A172 (cell line): Measurements from ENCODE around the gene MRPL17. TPM values are rescaled to one million over a fixed set of nuclear protein-coding genes. Genes with fewer than 3 reads are reported as not detected.
A peak's percentile ranks its signal among the peaks of the same experiment; 100 is the strongest.
"Not testable (repeated sequence)": the region's sequence is repeated elsewhere in the genome, so short reads cannot be mapped to it uniquely, and the experiment has no call there.

ENCODE experiments used
- DNase-seq: peaks from one replicate; pipeline ENCODE4 v3.0.0-alpha.2; 2015; ENCODE audit warnings: low spot score
- total RNA-seq: library from RNA; depleted of rRNA; stranded (reverse); fragments of >200 nt; shearing (Covaris generic); gene quantifications from 2 replicates; pipeline ENCODE4 v1.2.3, GENCODE V29; 2014; rRNA removed

Gene MRPL17
- 121 and 417 TPM in 2 replicates for total RNA-seq

DNA sequence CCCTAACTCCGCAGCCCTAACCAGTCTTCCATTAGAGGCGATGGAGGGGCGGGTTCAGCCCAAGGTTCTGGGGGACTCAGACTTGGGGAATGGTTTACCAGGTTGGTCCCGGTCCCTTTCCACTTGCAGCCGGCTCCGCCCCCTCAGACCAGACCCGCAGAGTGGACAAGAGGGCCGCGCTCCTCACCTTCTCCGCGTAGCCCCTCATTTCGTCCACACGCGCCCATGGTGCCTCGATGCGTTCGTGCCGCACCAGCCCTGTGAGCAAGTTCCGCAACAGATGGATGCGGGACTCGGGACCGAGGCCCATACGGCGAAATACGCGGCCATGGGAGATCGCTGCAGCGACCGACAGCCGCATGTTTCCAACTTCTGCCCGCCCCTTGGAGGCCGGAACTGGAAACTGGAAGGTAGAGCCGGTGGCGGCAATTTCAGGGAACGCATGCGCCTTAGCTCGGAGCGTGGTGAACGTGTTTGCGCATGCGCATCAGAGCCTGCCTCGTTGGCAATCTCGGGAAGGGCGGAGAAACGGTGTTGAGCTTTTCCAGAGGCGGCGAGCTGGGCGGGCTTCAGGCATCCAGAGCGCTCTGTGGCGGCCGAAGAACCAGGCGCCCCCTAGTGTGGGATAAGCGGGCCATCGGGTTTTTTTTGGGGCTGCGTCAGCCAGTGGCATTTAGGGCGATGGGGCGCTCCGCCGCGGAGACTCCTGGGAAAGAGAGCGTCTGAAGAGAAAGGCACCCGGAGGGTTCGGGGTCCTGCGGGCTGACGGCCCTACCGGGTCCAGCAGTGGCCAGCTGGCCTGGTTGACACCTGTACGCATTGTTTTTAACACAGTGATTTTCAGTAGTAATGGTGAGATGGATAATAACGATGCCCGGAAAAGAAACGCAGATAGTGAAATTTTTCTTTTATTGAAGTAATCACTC is at the start of gene MRPL17:
MRPL17 (minus strand) TSS at position 405 of the 926 bp plus-strand sequence; CDS start at position 361, 44 bp downstream.
- DNase-seq, result peak; percentile 99

DNA sequence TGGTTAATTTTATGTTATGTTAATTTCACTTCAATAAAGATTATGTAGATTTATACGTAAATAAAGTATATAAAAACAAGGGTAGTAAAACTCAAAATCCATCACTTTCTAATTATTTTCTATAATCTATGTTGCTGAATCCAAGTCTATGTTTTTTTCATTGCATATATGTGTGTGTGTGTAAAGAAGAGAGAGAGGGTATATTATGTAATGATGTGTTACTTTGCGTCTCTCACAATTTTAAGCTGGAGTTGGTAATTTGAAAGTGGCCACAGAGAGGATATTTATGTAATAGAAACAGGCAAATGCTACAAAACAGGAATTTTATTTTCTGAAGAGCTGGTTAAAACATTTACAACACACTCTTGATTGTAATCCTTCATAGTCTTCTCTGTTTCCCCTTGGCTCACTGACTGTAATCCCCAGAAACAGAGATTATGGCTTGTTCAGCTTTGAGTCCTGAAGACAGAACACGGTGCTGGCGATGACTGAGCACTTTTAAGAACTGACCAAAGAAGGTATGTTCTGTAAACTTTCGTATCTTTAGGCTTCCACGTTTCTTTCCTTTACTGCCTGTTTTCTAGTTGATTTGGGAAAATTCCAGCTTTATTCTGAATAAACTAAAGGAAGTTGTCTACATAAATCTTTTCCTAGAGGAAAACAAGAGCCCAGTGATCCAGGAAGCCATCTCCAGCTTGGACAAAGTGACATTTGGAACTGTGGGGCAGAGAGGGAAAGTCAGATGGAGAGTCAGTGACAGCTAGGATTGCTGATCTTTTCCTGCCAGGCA is 45.0 kb upstream of the MRPL17 start:
- no peak for DNase-seq

DNA sequence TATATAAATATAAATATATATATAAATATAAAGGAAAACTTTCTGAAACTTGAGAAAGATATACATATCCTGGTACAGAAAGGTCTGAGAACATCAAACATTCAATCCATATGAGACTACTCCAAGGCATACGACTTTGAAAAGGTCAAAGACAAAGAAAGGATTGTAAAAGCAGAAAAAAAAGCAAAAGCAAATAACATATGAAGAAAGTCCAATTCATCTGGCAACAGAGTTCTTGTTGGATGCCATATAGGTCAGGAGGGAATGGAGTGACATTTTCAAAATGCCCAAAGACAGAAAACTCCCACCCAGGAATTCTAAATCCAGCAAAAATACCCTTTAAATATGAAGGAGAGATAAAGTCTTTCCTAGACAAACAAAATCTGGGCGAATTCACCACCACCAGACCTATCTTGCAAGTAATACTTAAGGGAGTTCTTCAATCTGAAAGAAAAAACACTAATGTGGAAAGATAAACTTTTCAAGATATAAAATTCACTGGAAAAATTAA is 42.3 kb upstream of the MRPL17 start:
- DNase-seq, result no peak

DNA sequence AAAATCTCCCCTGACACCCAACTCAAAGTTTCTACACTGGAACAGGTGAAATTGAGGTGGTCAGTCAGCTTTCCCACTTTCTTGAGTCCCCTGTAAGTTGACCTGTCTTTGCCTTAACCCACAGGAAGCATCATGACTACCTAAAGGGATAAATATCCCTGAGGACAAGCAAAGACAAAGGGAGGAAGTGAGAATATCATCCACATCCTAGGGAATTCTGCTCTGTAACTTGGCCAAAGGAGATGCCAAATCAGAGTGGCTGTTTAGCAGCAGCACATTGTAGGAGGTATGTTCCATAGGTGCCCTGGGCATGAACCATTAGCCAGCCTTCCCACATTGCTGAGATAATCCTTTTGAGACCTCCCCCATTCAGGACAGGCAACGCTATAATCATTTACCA is 40.9 kb upstream of the MRPL17 start:
- DNase-seq, result no peak

DNA sequence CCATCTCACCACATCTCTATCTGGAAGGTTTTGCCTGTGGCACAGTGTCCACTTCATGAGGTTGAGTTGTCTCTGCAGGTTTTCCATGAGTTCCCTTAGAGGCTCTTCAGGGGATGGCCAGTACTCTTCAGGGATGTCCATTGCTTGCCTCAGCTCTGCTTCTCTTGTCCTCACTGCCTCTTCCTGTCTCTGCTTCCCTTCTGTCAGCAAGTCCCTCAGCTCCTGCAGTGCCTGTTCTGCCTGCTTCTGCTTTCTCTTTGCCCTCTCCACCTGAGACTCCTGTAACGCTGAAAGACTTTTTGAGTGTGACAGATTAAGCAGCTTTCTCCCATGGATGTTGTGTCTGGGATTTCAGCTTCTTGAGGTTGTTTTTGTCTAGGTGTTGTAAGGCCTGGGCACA is 38.2 kb upstream of the MRPL17 start:
- no peak for DNase-seq

DNA sequence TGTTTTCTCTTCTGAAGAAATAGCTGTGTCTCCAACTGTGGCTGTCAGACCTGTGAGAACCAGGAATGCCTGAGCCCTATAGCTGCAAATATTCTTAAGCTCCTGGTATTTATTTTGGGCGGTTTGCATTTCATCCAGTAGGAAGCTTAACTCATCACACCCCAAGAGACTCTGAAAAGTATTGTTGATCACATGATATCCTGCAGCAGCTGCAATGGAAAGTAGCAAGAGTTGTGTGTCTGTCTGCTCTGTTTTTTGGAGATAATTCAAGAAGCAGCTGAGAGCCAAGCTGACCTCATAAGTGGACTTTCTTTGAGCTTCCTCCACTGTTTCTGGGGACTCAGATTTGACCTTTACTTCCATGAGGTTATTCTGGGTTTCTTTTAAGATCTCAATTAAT is 36.4 kb upstream of the MRPL17 start:
- DNase-seq, result no peak

DNA sequence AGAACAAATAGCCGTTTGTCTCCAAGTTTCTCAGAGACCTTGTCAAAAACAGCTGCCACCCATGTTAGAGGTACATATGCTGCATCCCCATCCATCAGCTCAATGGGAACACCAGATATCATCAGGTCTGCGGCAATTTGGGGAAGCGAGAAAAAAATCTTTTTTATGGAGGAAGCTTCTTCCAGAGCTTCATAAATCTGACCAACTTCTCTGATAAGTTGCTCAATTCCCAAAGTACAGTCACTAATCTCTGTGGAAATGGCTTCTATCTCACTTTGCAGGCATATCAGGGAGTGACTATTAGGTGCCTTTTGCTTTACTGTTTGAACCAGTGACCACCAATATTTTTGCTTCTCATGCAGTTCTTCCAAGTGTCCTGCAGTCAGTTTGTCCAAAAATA is 34.3 kb upstream of the MRPL17 start:
- no peak for DNase-seq

DNA sequence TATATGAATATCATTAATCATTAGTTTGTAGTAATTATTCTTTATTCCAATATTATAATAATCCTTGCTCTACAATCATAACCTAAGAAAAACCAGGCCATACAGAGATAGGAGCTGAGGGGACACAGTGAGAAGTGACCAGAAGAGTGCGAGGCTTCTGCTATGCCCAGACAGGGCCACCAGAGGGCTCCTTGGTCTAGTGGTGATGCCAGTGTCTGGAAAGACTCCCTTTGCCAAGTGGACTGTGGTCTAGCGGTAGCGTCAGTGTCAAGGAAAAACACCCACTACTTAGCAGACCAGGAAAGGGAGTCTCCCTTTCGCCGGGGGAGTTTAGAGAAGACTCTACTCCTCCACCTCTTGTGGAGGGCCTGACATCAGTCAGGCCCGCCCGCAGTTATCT is 28.4 kb upstream of the MRPL17 start:
- peak; percentile 28 for DNase-seq

DNA sequence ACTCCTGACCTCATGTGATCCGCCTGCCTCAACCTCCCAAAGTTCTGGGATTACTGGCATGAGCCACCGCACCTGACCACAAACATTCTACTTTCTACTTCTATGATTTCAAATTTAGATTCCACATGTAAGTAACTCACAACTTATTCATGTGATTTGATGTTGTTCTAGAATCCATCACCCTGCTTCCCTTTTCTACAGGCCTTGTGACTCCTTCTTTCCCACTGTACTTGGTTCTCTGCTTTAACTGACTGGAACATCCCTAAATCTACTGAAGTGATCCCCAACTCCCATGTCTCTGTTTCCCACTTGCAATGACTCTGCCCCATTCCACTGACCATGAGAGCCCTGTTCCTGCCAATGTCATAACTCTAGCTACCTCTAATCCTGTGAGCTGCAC is 25.7 kb upstream of the MRPL17 start:
- no peak for DNase-seq

DNA sequence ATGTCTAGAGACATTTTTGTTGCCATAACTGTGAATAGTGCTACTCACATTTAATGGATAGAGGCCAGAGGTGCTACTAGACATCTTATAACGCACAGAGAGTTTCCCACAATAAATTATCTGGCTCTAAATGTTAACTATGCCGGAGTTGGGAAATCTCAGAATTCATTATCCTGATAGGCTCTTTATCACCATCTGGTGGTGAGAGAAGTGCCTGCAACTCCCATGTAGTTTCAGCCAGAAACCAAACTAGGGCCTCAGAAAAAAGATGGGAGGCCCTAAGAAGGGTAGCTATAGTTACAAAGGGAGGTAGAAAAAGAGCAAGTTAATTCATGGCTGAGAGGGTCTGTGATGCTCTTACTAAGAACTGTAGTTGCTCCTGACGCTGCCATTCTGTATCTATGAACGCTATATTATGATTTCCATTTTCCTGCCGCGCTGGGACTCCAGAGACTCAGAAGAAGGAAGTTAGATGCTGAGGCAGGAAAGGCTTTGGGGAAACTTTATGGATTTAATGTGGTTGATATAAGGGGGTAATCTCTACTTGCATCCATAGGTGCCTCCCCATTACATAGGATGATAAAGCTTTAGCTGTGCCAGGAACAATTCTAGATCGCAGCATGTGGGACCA is 22.9 kb upstream of the MRPL17 start:
- DNase-seq, result peak; percentile 64

DNA sequence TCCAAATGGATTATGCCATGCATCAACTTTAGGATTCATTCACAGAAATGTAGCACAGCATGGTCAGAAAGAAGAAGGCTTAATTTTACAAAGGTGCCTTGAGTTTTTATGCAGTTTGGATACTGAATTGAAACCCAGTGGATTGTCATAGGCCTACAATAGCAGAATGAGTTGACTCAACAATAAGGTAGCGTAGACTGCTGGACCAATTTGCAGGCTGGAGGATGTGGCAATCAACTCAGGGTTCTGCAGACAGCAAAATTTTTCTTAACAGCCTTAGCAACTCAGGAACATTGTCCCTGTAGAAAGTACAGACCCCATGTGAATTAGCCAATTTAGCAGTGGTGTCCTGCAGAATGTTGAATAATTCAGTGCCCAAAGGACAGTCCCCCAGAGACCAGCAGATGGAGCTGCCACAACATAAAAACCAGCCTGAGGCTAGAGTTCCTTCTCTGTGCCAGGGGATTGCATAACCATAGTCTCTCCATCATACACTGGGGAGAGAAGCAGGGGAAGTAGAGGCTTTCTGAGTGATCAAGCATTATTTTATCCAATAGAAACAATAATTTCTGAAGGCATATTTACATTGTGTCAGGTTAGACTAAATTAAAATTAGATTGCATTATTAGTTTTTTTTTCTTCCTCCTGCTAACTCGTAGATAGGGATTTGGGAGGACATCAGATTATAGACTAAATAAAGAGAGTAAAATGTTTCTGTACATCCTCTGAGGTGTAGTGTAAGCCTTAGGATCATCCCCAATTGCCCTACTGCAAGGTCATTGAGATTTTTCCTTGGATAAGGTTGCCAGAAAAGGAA is 20.3 kb upstream of the MRPL17 start:
- peak; percentile 75 for DNase-seq

DNA sequence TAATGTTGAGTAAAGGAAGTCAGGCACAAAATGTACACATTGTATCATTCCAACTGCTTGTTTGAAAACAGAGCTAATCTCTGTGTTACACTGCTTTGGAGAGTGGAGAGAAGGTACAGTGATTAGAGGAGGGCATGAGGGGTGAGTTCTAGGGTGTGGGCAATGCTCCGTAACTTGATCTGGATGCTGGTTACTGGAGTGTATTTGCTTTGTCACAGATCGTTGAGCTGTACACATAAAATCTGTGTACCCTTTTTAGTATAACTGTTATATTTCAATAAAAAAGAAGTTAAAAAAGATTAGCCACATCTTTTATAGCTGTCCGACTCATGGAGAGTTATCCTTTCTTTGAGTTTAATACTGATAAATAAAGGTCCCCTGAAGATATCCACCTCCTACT is 18.8 kb upstream of the MRPL17 start:
- not testable (repeated sequence) for DNase-seq

DNA sequence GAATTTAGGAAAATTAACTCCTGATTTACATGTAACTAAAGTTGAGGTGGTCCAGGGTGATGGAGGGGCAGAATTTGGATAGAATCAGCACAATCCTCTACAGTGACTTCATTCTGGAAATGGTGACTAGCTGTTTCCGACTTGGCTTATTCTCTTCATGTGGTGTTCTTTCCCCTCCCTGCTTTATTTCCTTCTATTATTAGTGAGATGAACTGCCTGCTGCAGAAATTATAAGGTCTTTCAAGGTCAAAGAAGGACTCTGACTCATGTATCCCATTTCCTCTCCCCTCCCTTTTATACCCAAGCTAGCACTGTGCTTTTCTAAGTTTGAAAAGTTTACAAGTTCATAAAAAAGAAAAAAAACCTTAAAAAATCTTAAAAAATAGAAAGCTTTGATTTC is 12.2 kb upstream of the MRPL17 start:
- DNase-seq, result peak; percentile 83

DNA sequence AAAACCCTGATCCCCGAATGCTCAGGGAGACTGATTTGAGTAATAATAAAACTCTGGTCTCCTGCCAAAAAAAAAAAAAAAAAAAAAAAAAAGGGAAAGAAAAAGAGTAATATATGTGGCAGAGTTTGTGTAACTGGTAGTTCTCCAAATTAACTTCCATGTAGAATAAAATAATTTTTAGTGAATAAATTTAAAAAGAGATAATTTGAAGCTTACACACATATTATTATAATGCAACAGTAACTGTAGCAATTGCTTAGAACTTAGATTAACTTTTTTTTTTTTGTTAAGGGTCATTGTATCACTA is 11.0 kb upstream of the MRPL17 start:
- DNase-seq, result no peak

DNA sequence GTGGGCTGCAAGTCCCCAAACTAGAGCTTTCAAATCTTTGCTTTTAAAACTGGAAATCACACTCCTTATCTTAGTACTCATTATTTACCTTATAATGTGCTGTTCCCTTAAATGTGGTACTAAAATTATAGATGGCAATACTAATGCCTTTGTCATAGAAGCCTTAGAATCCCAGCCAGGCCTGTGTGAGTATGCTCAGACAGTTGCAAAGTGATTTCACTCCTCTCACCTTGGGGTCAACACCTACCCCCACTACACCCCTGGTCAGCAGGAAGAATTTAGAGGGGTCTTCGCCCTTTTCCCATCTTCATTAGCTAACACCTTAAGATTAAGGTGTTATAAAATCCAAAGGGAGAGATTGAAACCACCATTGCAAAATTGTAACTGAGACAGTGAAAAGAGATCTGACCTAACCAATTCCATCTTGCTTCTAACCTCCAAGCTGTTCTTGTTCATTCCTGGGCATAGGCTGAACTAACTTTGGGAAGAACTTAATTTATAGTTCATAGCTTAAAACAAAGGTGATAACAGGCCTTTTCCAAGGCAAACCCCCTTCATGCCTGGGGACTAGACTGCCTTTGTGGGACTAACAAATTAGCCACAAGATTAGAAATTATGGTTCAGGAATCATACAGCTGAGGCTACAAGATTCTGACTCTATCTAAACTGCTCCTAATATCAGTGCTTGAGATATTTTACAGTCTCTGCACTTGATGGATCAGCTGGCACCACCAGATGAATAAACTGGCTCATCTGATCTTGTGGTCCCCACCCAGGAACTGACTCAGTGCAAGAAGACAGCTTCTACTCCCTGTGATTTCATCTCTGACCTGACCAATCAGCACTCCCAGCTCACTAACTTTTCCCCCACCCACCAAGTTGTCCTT is 10.4 kb upstream of the MRPL17 start:
- peak; percentile 96 for DNase-seq

DNA sequence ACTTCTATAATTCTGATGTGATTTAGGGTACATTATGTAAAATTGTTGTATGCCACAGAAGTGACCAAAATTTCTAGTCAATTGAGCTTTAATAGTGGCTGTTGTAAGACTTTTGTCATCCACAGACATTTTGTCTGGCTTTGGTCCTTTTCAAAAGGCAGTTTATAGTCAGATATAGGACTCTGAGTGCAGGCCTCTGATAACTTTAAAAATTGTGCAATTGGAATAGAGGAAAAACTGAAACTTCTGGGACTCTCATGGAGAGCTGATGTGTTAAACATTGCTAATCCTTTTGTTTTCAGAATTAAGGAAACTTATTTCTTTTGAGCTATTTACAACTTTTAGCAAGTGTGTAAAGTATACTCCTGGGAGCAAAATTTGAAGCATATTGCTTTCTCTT is 9.0 kb upstream of the MRPL17 start:
- DNase-seq, result no peak

DNA sequence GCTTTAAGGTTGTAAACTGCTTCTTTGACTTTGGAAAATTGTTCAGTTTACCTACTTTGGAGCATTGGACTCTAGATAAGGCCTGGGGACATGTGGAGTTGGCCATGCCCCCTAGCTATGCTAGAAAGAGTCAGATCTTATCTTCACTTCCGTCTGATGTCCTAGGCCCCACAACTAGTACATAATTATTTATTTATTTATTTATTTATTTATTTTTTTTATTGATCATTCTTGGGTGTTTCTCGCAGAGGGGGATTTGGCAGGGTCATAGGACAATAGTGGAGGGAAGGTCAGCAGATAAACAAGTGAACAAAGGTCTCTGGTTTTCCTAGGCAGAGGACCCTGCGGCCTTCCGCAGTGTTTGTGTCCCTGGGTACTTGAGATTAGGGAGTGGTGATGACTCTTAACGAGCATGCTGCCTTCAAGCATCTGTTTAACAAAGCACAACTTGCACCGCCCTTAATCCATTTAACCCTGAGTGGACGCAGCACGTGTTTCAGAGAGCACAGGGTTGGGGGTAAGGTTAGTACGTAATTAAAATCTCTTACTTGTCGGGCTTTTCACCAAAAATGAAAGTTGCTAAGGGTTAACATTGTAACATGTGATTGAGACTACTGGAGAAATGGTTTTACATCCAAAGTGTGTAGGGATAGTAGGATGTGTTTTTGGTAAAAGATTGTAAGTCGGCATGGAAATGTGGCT is 7.4 kb upstream of the MRPL17 start:
- DNase-seq, result not testable (repeated sequence)

DNA sequence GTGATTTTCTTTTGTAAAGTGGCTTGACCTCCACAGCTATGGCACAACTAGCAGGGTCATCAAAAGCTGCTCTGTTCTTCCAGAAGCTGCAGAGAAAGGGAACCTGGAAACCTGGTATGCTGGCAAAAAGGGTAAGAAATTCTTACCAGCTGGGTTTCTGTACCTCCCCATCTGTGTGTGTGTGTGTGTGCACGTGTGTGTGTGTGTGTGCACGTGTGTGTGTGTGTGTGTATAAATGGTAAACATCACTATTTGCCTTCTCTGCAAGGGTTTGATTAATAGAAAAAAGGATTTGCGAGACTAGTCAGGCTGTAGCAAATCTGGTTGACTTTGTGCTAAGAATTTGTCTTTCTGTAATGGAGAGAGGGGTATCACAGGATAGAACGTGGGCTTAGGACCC is 4.7 kb upstream of the MRPL17 start:
- DNase-seq, result no peak

DNA sequence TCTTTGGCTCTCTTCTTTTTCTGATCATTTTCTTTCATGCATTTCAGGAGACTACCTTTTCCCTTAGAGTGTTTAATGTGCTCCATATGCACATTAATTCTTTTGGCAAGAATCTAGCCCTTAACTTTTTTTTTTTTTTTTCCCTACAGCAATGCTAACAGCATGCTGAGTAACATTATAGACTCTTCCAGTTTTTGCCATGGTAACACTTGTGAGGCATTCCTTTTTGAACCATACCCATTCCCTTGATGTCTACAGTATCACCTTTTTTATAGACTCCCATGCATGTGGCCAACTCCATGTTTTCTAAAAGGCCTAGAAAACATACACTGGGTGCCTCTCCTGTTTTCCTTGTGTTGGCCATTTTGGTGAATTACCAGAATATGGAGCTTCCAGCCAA is 2.9 kb upstream of the MRPL17 start:
- no peak for DNase-seq

DNA sequence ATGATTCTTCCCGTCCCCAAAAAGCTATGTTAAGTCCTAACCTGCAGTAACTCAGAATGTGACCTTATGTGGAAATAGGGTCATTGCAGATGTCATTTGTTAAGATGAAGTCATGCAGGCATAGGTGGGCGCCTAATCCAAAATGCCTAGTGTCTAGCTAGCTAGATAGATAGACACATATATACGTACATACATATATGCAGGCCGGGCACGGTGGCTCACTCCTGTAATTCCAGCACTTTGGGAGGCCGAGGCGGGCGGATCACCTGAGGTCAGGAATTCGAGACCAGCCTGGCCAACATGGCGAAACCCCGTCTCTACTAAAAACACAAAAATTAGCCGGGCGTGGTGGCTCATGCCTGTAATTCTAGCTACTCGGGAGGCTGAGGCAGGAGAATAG is 928 bp upstream of the MRPL17 start:
- DNase-seq, result not testable (repeated sequence)
